ENCODE measurements around the gene TTYH1. TPM values are rescaled to one million over a fixed set of nuclear protein-coding genes. Genes with fewer than 3 reads are reported as not detected.

TTYH1 gene
- total and polyA plus RNA-seq, 9 of the 15 experiments (the other 6 are each of a cell fraction or from before 2014, with no cell fraction given): 0.08 TPM; not detected in 8

GRCh38 chr19:54464044-54464629, 48.9 kb downstream of the TTYH1 start (continued):
- peak; percentile 22; the same call in 1 of the 2 replicates for TF ChIP-seq HBP1 (CRISPR knock-in tag; IDR thresholded peaks at IDR 0.05)
- no peak for TF ChIP-seq NCOA6 (IDR thresholded peaks at IDR 0.05)
- no peak for TF ChIP-seq STAG1 (CRISPR knock-in tag; IDR thresholded peaks at IDR 0.05; ENCODE audit: borderline replicate concordance)
- no peak for TF ChIP-seq FOXA3 (CRISPR knock-in tag; conservative IDR thresholded peaks at IDR 0.05 in 1 of 2, IDR thresholded peaks at IDR 0.05 in 1 of 2)
- peak; percentile 68; the same call in 1 of the 2 replicates for TF ChIP-seq LEF1 (IDR thresholded peaks at IDR 0.05)
- TF ChIP-seq ZNF785 (CRISPR knock-in tag; IDR thresholded peaks at IDR 0.05): no peak
- TF ChIP-seq ZNF232 (CRISPR knock-in tag; IDR thresholded peaks at IDR 0.05): no peak
- TF ChIP-seq HES1 (IDR thresholded peaks at IDR 0.05; ENCODE audit: low read depth): no peak; the same call in 1 of the 2 replicates
- no peak; the same call in 1 of the 2 replicates for TF ChIP-seq TFAP4 (CRISPR knock-in tag; IDR thresholded peaks at IDR 0.05; ENCODE audit: borderline replicate concordance)
- no peak for TF ChIP-seq ZBED1 (IDR thresholded peaks at IDR 0.05)
- no peak for TF ChIP-seq KDM1A (IDR thresholded peaks at IDR 0.05)
- TF ChIP-seq ZNF740 (CRISPR knock-in tag; IDR thresholded peaks at IDR 0.05): no peak
- TF ChIP-seq ZNF740 (tag; IDR thresholded peaks at IDR 0.05): no peak
- TF ChIP-seq CHD1 (IDR thresholded peaks at IDR 0.05; ENCODE audit: low read length): no peak
- no peak for TF ChIP-seq ZBTB1 (CRISPR knock-in tag; IDR thresholded peaks at IDR 0.05; ENCODE audit: borderline replicate concordance, low read depth)
- no peak for TF ChIP-seq DIDO1 (tag; IDR thresholded peaks at IDR 0.05; ENCODE audit: low read depth)
- TF ChIP-seq ZNF436 (CRISPR knock-in tag; IDR thresholded peaks at IDR 0.05): no peak
- no peak for TF ChIP-seq NCOR1 (IDR thresholded peaks at IDR 0.05)
- TF ChIP-seq NFE2L1 (tag; IDR thresholded peaks at IDR 0.05; ENCODE audit: borderline replicate concordance, low read depth): no peak
- TF ChIP-seq ZNF644 (tag; IDR thresholded peaks at IDR 0.05; ENCODE audit: low read depth): no peak
- TF ChIP-seq ZNF830 (CRISPR knock-in tag; IDR thresholded peaks at IDR 0.05): no peak
- TF ChIP-seq NR1H2 (CRISPR knock-in tag; IDR thresholded peaks at IDR 0.05): no peak
- TF ChIP-seq SAP30 (IDR thresholded peaks at IDR 0.05; ENCODE audit: borderline replicate concordance, insufficient read depth, low read depth, low read length, poor library complexity, severe bottlenecking): no peak
- no peak for TF ChIP-seq ZSCAN32 (CRISPR knock-in tag; IDR thresholded peaks at IDR 0.05)
- no peak for TF ChIP-seq POLR2B (IDR thresholded peaks at IDR 0.05; ENCODE audit: low read depth, partially characterized antibody)
- no peak for TF ChIP-seq ZNF445 (CRISPR knock-in tag; IDR thresholded peaks at IDR 0.05; ENCODE audit: low read depth)
- TF ChIP-seq FIP1L1 (IDR thresholded peaks at IDR 0.05; ENCODE audit: low read depth, low read length, poor library complexity, severe bottlenecking): no peak

Data from K562 (cell line).